SK-N-SH (cell line): ENCODE data around the gene SDK1. TPM values are rescaled to one million over a fixed set of nuclear protein-coding genes. Genes with fewer than 3 reads are reported as not detected.

Source experiments
- CTCF ChIA-PET: fragments of 300-600, 350-600 bp; formaldehyde crosslinking; extraction: SDS; loops from one replicate; lab custom pipeline; 2021; lab: Yijun Ruan, JAX
- POLR2A ChIA-PET: fragments of 350-600 bp; sonication (Branson Sonifier 250); formaldehyde crosslinking; extraction: SDS; loops from one replicate; lab custom pipeline; 2020; ENCODE audit warnings: antibody characterized with exemption, inconsistent platforms; lab: Yijun Ruan, JAX
- DNase-seq: peaks from one replicate; pipeline ENCODE4 v3.0.0; 2012
- H2AFZ ChIP-seq: fragments of 200-600 bp; sonication (generic); 2 replicates; pipeline ENCODE4 v1.8.1; 2016; ENCODE audit warnings: antibody characterized with exemption, mild to moderate bottlenecking, low read depth
- H3F3A ChIP-seq: fragments of 200-600 bp; sonication (generic); replicated peaks from 2 replicates; pipeline ENCODE3; 2016; ENCODE audit warnings: antibody characterized with exemption, mild to moderate bottlenecking; ENCODE audit not compliant: insufficient read depth
- H3K27ac ChIP-seq, 2 experiments: fragments of 200-500 bp in 1 of 2; fragments of 200-600 bp in 1 of 2; sonication (Bioruptor generic) in 1 of 2; sonication (generic), shearing (Covaris generic) in 1 of 2; 2 replicates each; pipeline versions ENCODE4 v1.5.1 to v1.6.1; 2014 to 2016; ENCODE audit warnings: low read depth in 2 of 2, inconsistent platforms in 1 of 2, low read length in 1 of 2, mild to moderate bottlenecking in 1 of 2, mixed read lengths in 1 of 2
- H3K27me3 ChIP-seq: fragments of 200-600 bp; sonication (generic), shearing (Covaris generic); 2 replicates; pipeline ENCODE4 v1.6.1; 2016; ENCODE audit warnings: mixed run types; ENCODE audit not compliant: insufficient read depth
- H3K36me3 ChIP-seq, 2 experiments: fragments of 200-500 bp in 1 of 2; fragments of 200-600 bp in 1 of 2; sonication (Bioruptor generic) in 1 of 2; sonication (generic) in 1 of 2; replicated peaks in 1 of 2; 2 replicates each; pipeline versions ENCODE3 to v1.5.1; 2014 to 2016; ENCODE audit warnings: low read length in 1 of 2, mild to moderate bottlenecking in 1 of 2; ENCODE audit not compliant: insufficient read depth in 2 of 2, control insufficient read depth in 1 of 2
- H3K4me1 ChIP-seq, 2 experiments: fragments of 200-500 bp in 1 of 2; fragments of 200-600 bp in 1 of 2; sonication (Bioruptor generic) in 1 of 2; sonication (generic), shearing (Covaris generic) in 1 of 2; 2 replicates each; pipeline versions ENCODE4 v1.5.1 to v1.6.1; 2014 to 2016; ENCODE audit warnings: low read depth in 1 of 2, low read length in 1 of 2, mixed run types in 1 of 2; ENCODE audit not compliant: insufficient read depth in 2 of 2, control insufficient read depth in 1 of 2
- H3K4me2 ChIP-seq: fragments of 200-600 bp; sonication (generic), shearing (Covaris generic); 2 replicates; pipeline ENCODE4 v1.6.1; 2017; ENCODE audit warnings: mixed run types
- H3K4me3 ChIP-seq, 2 experiments: fragments of 200-500 bp in 1 of 2; fragments of 200-600 bp in 1 of 2; sonication (Bioruptor generic) in 1 of 2; sonication (generic), shearing (Covaris generic) in 1 of 2; 2 replicates each; pipeline versions ENCODE4 v1.5.1 to v1.8.1; 2014 to 2016; ENCODE audit warnings: low read depth in 2 of 2, inconsistent platforms in 1 of 2, low read length in 1 of 2, mild to moderate bottlenecking in 1 of 2, mixed read lengths in 1 of 2, moderate library complexity in 1 of 2
- H3K79me2 ChIP-seq: fragments of 200-600 bp; sonication (generic); 2 replicates; pipeline ENCODE4 v1.8.1; 2017; ENCODE audit warnings: mild to moderate bottlenecking; ENCODE audit not compliant: insufficient read depth
- H3K9ac ChIP-seq: fragments of 200-600 bp; sonication (generic); 2 replicates; pipeline ENCODE4 v1.6.1; 2017; ENCODE audit warnings: mixed run types
- H3K9me2 ChIP-seq: fragments of 200-600 bp; sonication (generic); 2 replicates; pipeline ENCODE4 v1.6.1; 2017; ENCODE audit warnings: mixed run types
- H3K9me3 ChIP-seq: fragments of 200-600 bp; sonication (generic); 2 replicates; pipeline ENCODE4 v1.6.1; 2017; ENCODE audit warnings: mixed run types, mild to moderate bottlenecking, moderate library complexity
- H4K20me1 ChIP-seq: fragments of 200-600 bp; sonication (generic); 2 replicates; pipeline ENCODE4 v1.6.1; 2017; ENCODE audit warnings: mild to moderate bottlenecking, mixed run types; ENCODE audit not compliant: insufficient read depth
- CHD2 ChIP-seq: fragments of 150-350 bp; IDR thresholded peaks from 2 replicates; pipeline ENCODE4 v1.6.1; 2018; ENCODE audit warnings: low read length; ENCODE audit not compliant: partially characterized antibody
- ELF1 ChIP-seq: IDR thresholded peaks from 2 replicates; pipeline ENCODE4 v1.4.0; 2012
- EP300 ChIP-seq, 2 experiments: IDR thresholded peaks; 2 replicates each; pipeline versions ENCODE4 v1.4.0 to v1.6.1; 2012; ENCODE audit warnings: borderline replicate concordance in 1 of 2, low read depth in 1 of 2, low read length in 1 of 2
- FOSL2 ChIP-seq: IDR thresholded peaks from 2 replicates; pipeline ENCODE4 v1.4.0; 2012; ENCODE audit warnings: low read depth, mild to moderate bottlenecking, moderate library complexity, borderline replicate concordance
- FOXJ3 ChIP-seq: sonication (generic); formaldehyde crosslinking; IDR thresholded peaks from 2 replicates; pipeline ENCODE4 v1.5.1; 2020; ENCODE audit warnings: mild to moderate bottlenecking, missing genetic modification reagents
- FOXM1 ChIP-seq: IDR thresholded peaks from 2 replicates; pipeline ENCODE4 v1.4.0; 2012; ENCODE audit warnings: low read depth, mild to moderate bottlenecking
- GABPA ChIP-seq: IDR thresholded peaks from 2 replicates; pipeline ENCODE4 v1.4.0; 2012; ENCODE audit warnings: low read depth, mild to moderate bottlenecking
- GATA2 ChIP-seq: sonication (generic); formaldehyde crosslinking; IDR thresholded peaks from 2 replicates; pipeline ENCODE4 v1.5.0; 2020; ENCODE audit warnings: mild to moderate bottlenecking, missing genetic modification reagents
- MEF2A ChIP-seq: IDR thresholded peaks from 2 replicates; pipeline ENCODE4 v1.4.0; 2012; ENCODE audit warnings: low read depth, borderline replicate concordance
- MXI1 ChIP-seq: IDR thresholded peaks from 2 replicates; pipeline ENCODE4 v1.6.1; 2012; ENCODE audit warnings: mild to moderate bottlenecking, low read depth, low read length, improper control_type of control experiment
- NFIC ChIP-seq: IDR thresholded peaks from 2 replicates; pipeline ENCODE4 v1.4.0; 2012; ENCODE audit warnings: borderline replicate concordance
- RAD21 ChIP-seq: IDR thresholded peaks from 2 replicates; pipeline ENCODE4 v1.6.1; 2012; ENCODE audit warnings: mild to moderate bottlenecking, low read length
- RCOR1 ChIP-seq: fragments of 150-350 bp; IDR thresholded peaks from 2 replicates; pipeline ENCODE4 v1.6.1; 2017; ENCODE audit warnings: antibody characterized with exemption, low read length
- SIN3A ChIP-seq: IDR thresholded peaks from 2 replicates; pipeline ENCODE4 v1.6.1; 2012; ENCODE audit warnings: low read depth, mild to moderate bottlenecking, low read length, moderate library complexity, borderline replicate concordance
- SMC3 ChIP-seq: IDR thresholded peaks from 2 replicates; pipeline ENCODE4 v1.6.1; 2012; ENCODE audit warnings: low read depth, low read length, improper control_type of control experiment
- TAF1 ChIP-seq: IDR thresholded peaks from 2 replicates; pipeline ENCODE4 v1.6.1; 2012; ENCODE audit warnings: low read depth, mild to moderate bottlenecking, low read length, moderate library complexity, borderline replicate concordance
- TCF12 ChIP-seq: IDR thresholded peaks from 2 replicates; pipeline ENCODE4 v1.4.0; 2012
- WGBS: methylation state at CpG from one replicate; pipeline ENCODE4 v1.1.6; 2017; ENCODE audit warnings: low lambda C conversion rate; 5-methylcytosine and 5-hydroxymethylcytosine counted together
- polyA plus RNA-seq, 3 experiments: library from polyadenylated mRNA; depleted of rRNA; stranded (reverse); fragments of >200 nt; gene quantifications; 2 replicates each; pipeline ENCODE4 v1.2.3, GENCODE V29; 2012
- TF ChIP-seq, protein P1 (sequence below): IDR thresholded peaks from 2 replicates; pipeline ENCODE4 v1.4.0; 2012; ENCODE audit warnings: low read depth, borderline replicate concordance
- TF ChIP-seq, protein P2 (sequence below): IDR thresholded peaks from 2 replicates; pipeline ENCODE4 v1.6.1; 2012; ENCODE audit warnings: mild to moderate bottlenecking, low read depth, low read length, moderate library complexity

SDK1 gene
- polyA plus RNA-seq, 1 of the 3 experiments (the other 2 are of a cell fraction), result 1.2 TPM

DNA sequence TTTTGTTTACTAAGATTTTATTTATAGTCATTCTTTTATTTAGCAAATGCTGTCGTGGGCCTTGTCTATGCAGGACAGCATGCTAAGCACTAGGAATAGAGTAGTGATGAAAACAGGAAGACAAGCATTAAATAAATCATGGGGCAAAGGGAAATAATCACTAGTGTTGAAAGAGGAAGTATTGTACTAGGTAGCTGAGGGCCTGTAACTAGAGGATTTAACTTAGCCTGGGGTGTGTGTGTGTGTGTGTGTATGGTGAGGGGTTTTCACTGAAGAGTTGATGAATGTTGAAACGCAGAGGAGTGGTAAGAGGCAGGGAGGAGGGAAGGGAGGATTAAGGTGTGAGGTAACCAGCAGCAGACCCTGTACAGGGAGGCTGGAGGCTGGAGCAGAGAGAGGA lies 446.4 kb downstream of the SDK1 start:
- TF ChIP-seq GATA2 (CRISPR knock-in tag) (no peak), RCOR1 (no peak), ELF1 (no peak), TCF12 (no peak), FOXJ3 (CRISPR knock-in tag) (no peak), CHD2 (no peak)
- Histone ChIP-seq H3K27me3 (no peaks in the 10 kb centered on the region), H4K20me1 (no peaks in the 10 kb centered on the region), H3K4me2 (no peak overlapping the region), H3K9me3 (no peaks in the 10 kb centered on the region; the same call in 1 of the 2 replicates), H2AFZ (no peak overlapping the region), H3K9ac (no peak overlapping the region), H3K36me3 (no peaks in the 10 kb centered on the region), H3K4me3 (no peak overlapping the region), H3K9me2 (no peaks in the 10 kb centered on the region), H3K27ac (no peak overlapping the region), H3K79me2 (no peaks in the 10 kb centered on the region), H3K4me1 (no peaks in the 10 kb centered on the region), H3F3A (no peaks in the 10 kb centered on the region)
- POLR2A ChIA-PET, result no interaction called here
- WGBS, result 42% methylated on average over 2 of the region's 2 CpGs
- no peak for DNase-seq
- CTCF ChIA-PET, result no interaction called here

DNA sequence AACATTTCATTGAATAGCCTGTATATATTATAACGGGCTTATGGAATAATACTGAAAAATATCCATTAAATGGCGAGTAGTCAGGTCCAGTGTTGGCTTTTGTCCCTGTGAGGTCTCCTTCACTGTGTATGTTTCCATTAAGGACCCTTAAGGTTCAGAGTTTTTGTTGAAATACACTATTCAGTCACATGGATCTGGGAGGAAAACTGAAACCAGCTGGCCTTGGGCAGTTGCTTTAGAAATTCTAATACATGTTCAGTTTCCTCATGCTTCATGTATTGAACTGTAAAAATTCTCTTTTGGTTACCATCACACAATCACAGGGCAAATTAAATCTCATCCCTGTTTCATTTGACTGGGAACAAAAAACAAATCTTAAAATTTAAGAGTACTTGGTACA lies 447.3 kb downstream of the SDK1 start:
- H3K27me3 ChIP-seq, result no peaks in the 10 kb centered on the region
- TF ChIP-seq MXI1, result no peak
- no peak for TF ChIP-seq CHD2
- TF ChIP-seq RAD21, result no peak
- no peak for TF ChIP-seq NFIC
- peaks cover 0 to 2% of the 10 kb centered on the region in 2 experiments; a peak in 1 of 4 replicates for H3K4me1 ChIP-seq
- no peak overlapping the region for H3K4me2 ChIP-seq
- no peaks in the 10 kb centered on the region for H3K36me3 ChIP-seq
- H3K9me2 ChIP-seq, result no peaks in the 10 kb centered on the region
- no peaks in the 10 kb centered on the region; the same call in 1 of the 2 replicates for H3K9me3 ChIP-seq
- ChIA-PET POLR2A (no interaction called here), CTCF (no interaction called here)
- no peaks in the 10 kb centered on the region for H3K79me2 ChIP-seq
- H3K9ac ChIP-seq, result no peak overlapping the region
- no peak overlapping the region; a peak in 1 of 4 replicates for H3K27ac ChIP-seq
- no peak overlapping the region for H3K4me3 ChIP-seq
- H4K20me1 ChIP-seq, result no peaks in the 10 kb centered on the region
- H3F3A ChIP-seq, result no peaks in the 10 kb centered on the region
- no peak overlapping the region for H2AFZ ChIP-seq
- WGBS, result 45% methylated on average over 2 of the region's 2 CpGs
- DNase-seq, result no peak

DNA sequence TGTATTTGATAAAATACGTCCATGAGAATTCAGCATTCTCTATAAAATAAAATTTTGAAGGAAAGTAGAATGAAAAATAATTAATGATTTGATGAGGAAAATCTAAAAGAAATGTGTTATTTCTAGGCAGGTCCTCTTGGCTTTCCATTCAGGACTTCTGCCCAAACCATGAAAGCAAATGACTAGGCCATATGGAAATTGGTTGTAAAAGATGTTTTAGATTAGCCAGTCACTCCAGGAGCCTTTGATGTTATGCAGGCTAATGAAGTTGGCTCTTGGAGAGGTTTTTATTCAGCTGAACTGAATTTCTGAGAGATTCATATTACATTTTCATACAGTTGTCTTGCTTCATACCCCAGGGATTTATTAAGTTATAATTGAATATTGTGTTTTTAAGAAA lies 452.8 kb downstream of the SDK1 start:
- Histone ChIP-seq H3K4me1 (peaks cover 0 to 23% of the 10 kb centered on the region in 2 experiments; a peak in 2 of 4 replicates), H3K9ac (no peak overlapping the region), H3K4me3 (no peak overlapping the region), H3K36me3 (no peaks in the 10 kb centered on the region), H3K9me3 (no peaks in the 10 kb centered on the region), H2AFZ (no peak overlapping the region), H3K27me3 (no peaks in the 10 kb centered on the region), H3K9me2 (no peaks in the 10 kb centered on the region), H3K79me2 (no peaks in the 10 kb centered on the region), H3K4me2 (no peak overlapping the region), H3F3A (no peaks in the 10 kb centered on the region), H4K20me1 (no peaks in the 10 kb centered on the region), H3K27ac (peak overlapping the region in 1 of 2 experiments; percentile 64; a peak in 2 of 4 replicates)
- ChIA-PET POLR2A (no interaction called here), CTCF (interaction anchor here (1.1 kb wide), 1 partner anchor 451 kb away, joined by 4 read pairs; no protein-coding TSS in a partner anchor)
- WGBS, result 70% methylated on average over 1 of the region's 1 CpG
- DNase-seq, result peak; percentile 59
- TF ChIP-seq SMC3, result no peak
- TF ChIP-seq, protein P1, sequence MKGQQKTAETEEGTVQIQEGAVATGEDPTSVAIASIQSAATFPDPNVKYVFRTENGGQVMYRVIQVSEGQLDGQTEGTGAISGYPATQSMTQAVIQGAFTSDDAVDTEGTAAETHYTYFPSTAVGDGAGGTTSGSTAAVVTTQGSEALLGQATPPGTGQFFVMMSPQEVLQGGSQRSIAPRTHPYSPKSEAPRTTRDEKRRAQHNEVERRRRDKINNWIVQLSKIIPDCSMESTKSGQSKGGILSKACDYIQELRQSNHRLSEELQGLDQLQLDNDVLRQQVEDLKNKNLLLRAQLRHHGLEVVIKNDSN, result no peak
- TF ChIP-seq CHD2, result peak; percentile 77
- peak; percentile 77 for TF ChIP-seq GATA2 (CRISPR knock-in tag)
- TF ChIP-seq FOXM1, result no peak
- peak; percentile 20; the same call in 1 of the 2 replicates for TF ChIP-seq TCF12
- TF ChIP-seq MXI1, result no peak
- TF ChIP-seq, protein P2, sequence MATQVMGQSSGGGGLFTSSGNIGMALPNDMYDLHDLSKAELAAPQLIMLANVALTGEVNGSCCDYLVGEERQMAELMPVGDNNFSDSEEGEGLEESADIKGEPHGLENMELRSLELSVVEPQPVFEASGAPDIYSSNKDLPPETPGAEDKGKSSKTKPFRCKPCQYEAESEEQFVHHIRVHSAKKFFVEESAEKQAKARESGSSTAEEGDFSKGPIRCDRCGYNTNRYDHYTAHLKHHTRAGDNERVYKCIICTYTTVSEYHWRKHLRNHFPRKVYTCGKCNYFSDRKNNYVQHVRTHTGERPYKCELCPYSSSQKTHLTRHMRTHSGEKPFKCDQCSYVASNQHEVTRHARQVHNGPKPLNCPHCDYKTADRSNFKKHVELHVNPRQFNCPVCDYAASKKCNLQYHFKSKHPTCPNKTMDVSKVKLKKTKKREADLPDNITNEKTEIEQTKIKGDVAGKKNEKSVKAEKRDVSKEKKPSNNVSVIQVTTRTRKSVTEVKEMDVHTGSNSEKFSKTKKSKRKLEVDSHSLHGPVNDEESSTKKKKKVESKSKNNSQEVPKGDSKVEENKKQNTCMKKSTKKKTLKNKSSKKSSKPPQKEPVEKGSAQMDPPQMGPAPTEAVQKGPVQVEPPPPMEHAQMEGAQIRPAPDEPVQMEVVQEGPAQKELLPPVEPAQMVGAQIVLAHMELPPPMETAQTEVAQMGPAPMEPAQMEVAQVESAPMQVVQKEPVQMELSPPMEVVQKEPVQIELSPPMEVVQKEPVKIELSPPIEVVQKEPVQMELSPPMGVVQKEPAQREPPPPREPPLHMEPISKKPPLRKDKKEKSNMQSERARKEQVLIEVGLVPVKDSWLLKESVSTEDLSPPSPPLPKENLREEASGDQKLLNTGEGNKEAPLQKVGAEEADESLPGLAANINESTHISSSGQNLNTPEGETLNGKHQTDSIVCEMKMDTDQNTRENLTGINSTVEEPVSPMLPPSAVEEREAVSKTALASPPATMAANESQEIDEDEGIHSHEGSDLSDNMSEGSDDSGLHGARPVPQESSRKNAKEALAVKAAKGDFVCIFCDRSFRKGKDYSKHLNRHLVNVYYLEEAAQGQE, result no peak
- TF ChIP-seq RCOR1, result peak; percentile 79; the same call in 1 of the 2 replicates
- TF ChIP-seq FOSL2, result no peak
- peak in 1 of 2 experiments; percentile 79; a peak in 2 of 4 replicates for TF ChIP-seq EP300 (IDR thresholded peaks at IDR 0.05; ENCODE audit: borderline replicate concordance in 1 of 2, low read depth in 1 of 2, low read length in 1 of 2)
- no peak for TF ChIP-seq MEF2A
- peak; percentile 20; the same call in 1 of the 2 replicates for TF ChIP-seq RAD21
- TF ChIP-seq SIN3A, result no peak
- no peak for TF ChIP-seq TAF1
- TF ChIP-seq GABPA, result no peak
